ENCODE data around the gene MOK.
A peak's percentile ranks its signal among the peaks of the same experiment; 100 is the strongest.

Gene MOK

GRCh38 chr14:102215576-102216250, 89.3 kb downstream of the MOK start:
- H3K4me1 ChIP-seq (ENCODE audit: control extremely low read depth in 1 of 4, control insufficient read depth in 4 of 4, insufficient read depth in 4 of 4, low read length in 3 of 4): no peaks in the 10 kb centered on the region
- no peak for DNase-seq
- peaks cover 11 to 43% (median 23%) of the 10 kb centered on the region in 4 experiments for H3K36me3 ChIP-seq (ENCODE audit: control insufficient read depth in 4 of 4, insufficient read depth in 4 of 4, low read length in 3 of 4)
- no peaks in the 10 kb centered on the region for H3K9me3 ChIP-seq (ENCODE audit: control extremely low read depth in 1 of 5, control insufficient read depth in 4 of 5, insufficient read depth in 2 of 5, low read depth in 1 of 5, low read length in 4 of 5)
- WGBS (ENCODE audit: insufficient coverage): 96% methylated on average over 18 of the region's 20 CpGs
- CTCF ChIA-PET: interaction anchor here (0.6 to 2.0 kb wide), 6 partner anchors 8 to 482 kb away, joined by 3 to 7 read pairs (median 4); no protein-coding TSS in a partner anchor
- H3K27ac ChIP-seq (ENCODE audit: insufficient read depth in 1 of 2, low read depth in 1 of 2, low read length in 2 of 2, poor library complexity in 1 of 2, severe bottlenecking in 2 of 2): no peak overlapping the region
- no peak overlapping the region for H3K4me3 ChIP-seq (ENCODE audit: control insufficient read depth in 1 of 7, extremely low read depth in 1 of 7, insufficient read depth in 4 of 7, low read depth in 2 of 7, low read length in 6 of 7)
- H3K27me3 ChIP-seq (replicated peaks in 2 of 5; ENCODE audit: control insufficient read depth in 4 of 5, insufficient read depth in 5 of 5, low read length in 4 of 5): no peaks in the 10 kb centered on the region
- POLR2A ChIA-PET: no interaction called here

- DNase-seq: no peak
- Histone ChIP-seq H3K4me1 (ENCODE audit: control extremely low read depth in 1 of 4, control insufficient read depth in 4 of 4, insufficient read depth in 4 of 4, low read length in 3 of 4) (no peaks in the 10 kb centered on the region), H3K9me3 (ENCODE audit: control extremely low read depth in 1 of 5, control insufficient read depth in 4 of 5, insufficient read depth in 2 of 5, low read depth in 1 of 5, low read length in 4 of 5) (no peaks in the 10 kb centered on the region), H3K36me3 (ENCODE audit: control insufficient read depth in 4 of 4, insufficient read depth in 4 of 4, low read length in 3 of 4) (peaks cover 11 to 42% (median 25%) of the 10 kb centered on the region in 4 experiments), H3K27ac (ENCODE audit: insufficient read depth in 1 of 2, low read depth in 1 of 2, low read length in 2 of 2, poor library complexity in 1 of 2, severe bottlenecking in 2 of 2) (no peak overlapping the region), H3K27me3 (replicated peaks in 2 of 5; ENCODE audit: control insufficient read depth in 4 of 5, insufficient read depth in 5 of 5, low read length in 4 of 5) (no peaks in the 10 kb centered on the region), H3K4me3 (ENCODE audit: control insufficient read depth in 1 of 7, extremely low read depth in 1 of 7, insufficient read depth in 4 of 7, low read depth in 2 of 7, low read length in 6 of 7) (no peak overlapping the region)
- WGBS (ENCODE audit: insufficient coverage): 95% methylated on average over 12 of the region's 12 CpGs
- POLR2A ChIA-PET: no interaction called here
- CTCF ChIA-PET: interaction anchor here (1.0 to 1.3 kb wide), 3 partner anchors 9 to 99 kb away, joined by 3 to 7 read pairs (median 4); no protein-coding TSS in a partner anchor
Observed at GRCh38 chr14:102215071-102215470, 89.9 kb downstream of the MOK start.

- CTCF ChIA-PET: interaction anchor here (0.8 to 1.4 kb wide), 3 partner anchors 75 to 100 kb away, joined by 3 to 7 read pairs (median 4); no protein-coding TSS in a partner anchor
- WGBS (ENCODE audit: insufficient coverage): 95% methylated on average over 21 of the region's 25 CpGs
Observed at GRCh38 chr14:102213984-102214658, 90.8 kb downstream of the MOK start.

GRCh38 chr14:102213470-102213869, 91.5 kb downstream of the MOK start:
- Histone ChIP-seq H3K27ac (ENCODE audit: insufficient read depth in 1 of 2, low read depth in 1 of 2, low read length in 2 of 2, poor library complexity in 1 of 2, severe bottlenecking in 2 of 2) (no peak overlapping the region), H3K9me3 (ENCODE audit: control extremely low read depth in 1 of 5, control insufficient read depth in 4 of 5, insufficient read depth in 2 of 5, low read depth in 1 of 5, low read length in 4 of 5) (no peaks in the 10 kb centered on the region), H3K27me3 (replicated peaks in 2 of 5; ENCODE audit: control insufficient read depth in 4 of 5, insufficient read depth in 5 of 5, low read length in 4 of 5) (no peaks in the 10 kb centered on the region), H3K4me1 (ENCODE audit: control extremely low read depth in 1 of 4, control insufficient read depth in 4 of 4, insufficient read depth in 4 of 4, low read length in 3 of 4) (no peaks in the 10 kb centered on the region), H3K36me3 (ENCODE audit: control insufficient read depth in 4 of 4, insufficient read depth in 4 of 4, low read length in 3 of 4) (peaks cover 9 to 46% (median 34%) of the 10 kb centered on the region in 4 experiments), H3K4me3 (ENCODE audit: control insufficient read depth in 1 of 7, extremely low read depth in 1 of 7, insufficient read depth in 4 of 7, low read depth in 2 of 7, low read length in 6 of 7) (no peak overlapping the region)
- CTCF ChIA-PET: interaction anchor here (0.8 to 1.4 kb wide), 4 partner anchors 11 to 104 kb away, joined by 3 to 4 read pairs (median 3); no protein-coding TSS in a partner anchor
- WGBS (ENCODE audit: insufficient coverage): 97% methylated on average over 9 of the region's 10 CpGs
- POLR2A ChIA-PET: no interaction called here
- no peak for DNase-seq

More at GRCh38 chr14:102213984-102214658, 90.8 kb downstream of the MOK start:
- H3K36me3 ChIP-seq (ENCODE audit: control insufficient read depth in 4 of 4, insufficient read depth in 4 of 4, low read length in 3 of 4): peaks cover 9 to 42% (median 30%) of the 10 kb centered on the region in 4 experiments
- H3K4me3 ChIP-seq (ENCODE audit: control insufficient read depth in 1 of 7, extremely low read depth in 1 of 7, insufficient read depth in 4 of 7, low read depth in 2 of 7, low read length in 6 of 7): no peak overlapping the region
- H3K4me1 ChIP-seq (ENCODE audit: control extremely low read depth in 1 of 4, control insufficient read depth in 4 of 4, insufficient read depth in 4 of 4, low read length in 3 of 4): no peaks in the 10 kb centered on the region
- H3K27me3 ChIP-seq (replicated peaks in 2 of 5; ENCODE audit: control insufficient read depth in 4 of 5, insufficient read depth in 5 of 5, low read length in 4 of 5): no peaks in the 10 kb centered on the region
- peak in 2 of 3 donors; percentile 19 for DNase-seq
- POLR2A ChIA-PET: no interaction called here
- H3K9me3 ChIP-seq (ENCODE audit: control extremely low read depth in 1 of 5, control insufficient read depth in 4 of 5, insufficient read depth in 2 of 5, low read depth in 1 of 5, low read length in 4 of 5): no peaks in the 10 kb centered on the region
- no peak overlapping the region for H3K27ac ChIP-seq (ENCODE audit: insufficient read depth in 1 of 2, low read depth in 1 of 2, low read length in 2 of 2, poor library complexity in 1 of 2, severe bottlenecking in 2 of 2)

- 97% methylated on average over 10 of the region's 10 CpGs for WGBS (ENCODE audit: insufficient coverage)
- H3K4me3 ChIP-seq (ENCODE audit: control insufficient read depth in 1 of 7, extremely low read depth in 1 of 7, insufficient read depth in 4 of 7, low read depth in 2 of 7, low read length in 6 of 7): no peak overlapping the region
- no peaks in the 10 kb centered on the region for H3K9me3 ChIP-seq (ENCODE audit: control extremely low read depth in 1 of 5, control insufficient read depth in 4 of 5, insufficient read depth in 2 of 5, low read depth in 1 of 5, low read length in 4 of 5)
- ChIA-PET CTCF (interaction anchor here (0.9 to 1.4 kb wide), 3 partner anchors 11 to 104 kb away, joined by 3 to 4 read pairs (median 3); no protein-coding TSS in a partner anchor), POLR2A (no interaction called here)
- no peaks in the 10 kb centered on the region for H3K4me1 ChIP-seq (ENCODE audit: control extremely low read depth in 1 of 4, control insufficient read depth in 4 of 4, insufficient read depth in 4 of 4, low read length in 3 of 4)
- peaks cover 9 to 50% (median 40%) of the 10 kb centered on the region in 4 experiments for H3K36me3 ChIP-seq (ENCODE audit: control insufficient read depth in 4 of 4, insufficient read depth in 4 of 4, low read length in 3 of 4)
- no peak for DNase-seq
- H3K27ac ChIP-seq (ENCODE audit: insufficient read depth in 1 of 2, low read depth in 1 of 2, low read length in 2 of 2, poor library complexity in 1 of 2, severe bottlenecking in 2 of 2): no peak overlapping the region
- H3K27me3 ChIP-seq (replicated peaks in 2 of 5; ENCODE audit: control insufficient read depth in 4 of 5, insufficient read depth in 5 of 5, low read length in 4 of 5): no peaks in the 10 kb centered on the region
Observed at GRCh38 chr14:102212845-102213244, 92.1 kb downstream of the MOK start.

- Histone ChIP-seq H3K4me3 (ENCODE audit: control insufficient read depth in 1 of 7, extremely low read depth in 1 of 7, insufficient read depth in 4 of 7, low read depth in 2 of 7, low read length in 6 of 7) (no peak overlapping the region), H3K27ac (ENCODE audit: insufficient read depth in 1 of 2, low read depth in 1 of 2, low read length in 2 of 2, poor library complexity in 1 of 2, severe bottlenecking in 2 of 2) (no peak overlapping the region), H3K4me1 (ENCODE audit: control extremely low read depth in 1 of 4, control insufficient read depth in 4 of 4, insufficient read depth in 4 of 4, low read length in 3 of 4) (no peaks in the 10 kb centered on the region), H3K36me3 (ENCODE audit: control insufficient read depth in 4 of 4, insufficient read depth in 4 of 4, low read length in 3 of 4) (peaks cover 13 to 50% (median 42%) of the 10 kb centered on the region in 4 experiments), H3K9me3 (ENCODE audit: control extremely low read depth in 1 of 5, control insufficient read depth in 4 of 5, insufficient read depth in 2 of 5, low read depth in 1 of 5, low read length in 4 of 5) (no peaks in the 10 kb centered on the region), H3K27me3 (replicated peaks in 2 of 5; ENCODE audit: control insufficient read depth in 4 of 5, insufficient read depth in 5 of 5, low read length in 4 of 5) (no peaks in the 10 kb centered on the region)
- DNase-seq: no peak
- POLR2A ChIA-PET: no interaction called here
- 100% methylated on average over 7 of the region's 8 CpGs for WGBS (ENCODE audit: insufficient coverage)
- CTCF ChIA-PET: interaction anchor here (1.4 kb wide), 1 partner anchor 105 kb away, joined by 3 read pairs; no protein-coding TSS in a partner anchor
Observed at GRCh38 chr14:102212356-102212755, 92.6 kb downstream of the MOK start.

GRCh38 chr14:102211240-102211639, 93.7 kb downstream of the MOK start:
- Histone ChIP-seq H3K27me3 (replicated peaks in 2 of 5; ENCODE audit: control insufficient read depth in 4 of 5, insufficient read depth in 5 of 5, low read length in 4 of 5) (no peaks in the 10 kb centered on the region), H3K4me3 (ENCODE audit: control insufficient read depth in 1 of 7, extremely low read depth in 1 of 7, insufficient read depth in 4 of 7, low read depth in 2 of 7, low read length in 6 of 7) (no peak overlapping the region), H3K4me1 (ENCODE audit: control extremely low read depth in 1 of 4, control insufficient read depth in 4 of 4, insufficient read depth in 4 of 4, low read length in 3 of 4) (no peaks in the 10 kb centered on the region), H3K27ac (ENCODE audit: insufficient read depth in 1 of 2, low read depth in 1 of 2, low read length in 2 of 2, poor library complexity in 1 of 2, severe bottlenecking in 2 of 2) (no peak overlapping the region), H3K36me3 (ENCODE audit: control insufficient read depth in 4 of 4, insufficient read depth in 4 of 4, low read length in 3 of 4) (peaks cover 13 to 55% (median 46%) of the 10 kb centered on the region in 4 experiments), H3K9me3 (ENCODE audit: control extremely low read depth in 1 of 5, control insufficient read depth in 4 of 5, insufficient read depth in 2 of 5, low read depth in 1 of 5, low read length in 4 of 5) (no peaks in the 10 kb centered on the region)
- POLR2A ChIA-PET: no interaction called here
- no peak for DNase-seq
- 96% methylated on average over 10 of the region's 12 CpGs for WGBS (ENCODE audit: insufficient coverage)
- CTCF ChIA-PET: no interaction called here

Measured in common myeloid progenitor, CD34-positive (primary cell).